GM10266 (cell line): ENCODE data around the gene CALY.
A peak's percentile ranks its signal among the peaks of the same experiment; 100 is the strongest.

ENCODE experiments used
- DNase-seq: peaks from one replicate; pipeline ENCODE4 v3.0.0; 2012; ENCODE audit errors: extremely low spot score
- CTCF ChIP-seq: IDR thresholded peaks from 2 replicates; pipeline ENCODE4 v1.5.1; 2012; ENCODE audit warnings: mild to moderate bottlenecking, low read depth; ENCODE audit not compliant: control insufficient read depth, insufficient read depth; ENCODE audit errors: missing control alignments

CALY gene

DNA sequence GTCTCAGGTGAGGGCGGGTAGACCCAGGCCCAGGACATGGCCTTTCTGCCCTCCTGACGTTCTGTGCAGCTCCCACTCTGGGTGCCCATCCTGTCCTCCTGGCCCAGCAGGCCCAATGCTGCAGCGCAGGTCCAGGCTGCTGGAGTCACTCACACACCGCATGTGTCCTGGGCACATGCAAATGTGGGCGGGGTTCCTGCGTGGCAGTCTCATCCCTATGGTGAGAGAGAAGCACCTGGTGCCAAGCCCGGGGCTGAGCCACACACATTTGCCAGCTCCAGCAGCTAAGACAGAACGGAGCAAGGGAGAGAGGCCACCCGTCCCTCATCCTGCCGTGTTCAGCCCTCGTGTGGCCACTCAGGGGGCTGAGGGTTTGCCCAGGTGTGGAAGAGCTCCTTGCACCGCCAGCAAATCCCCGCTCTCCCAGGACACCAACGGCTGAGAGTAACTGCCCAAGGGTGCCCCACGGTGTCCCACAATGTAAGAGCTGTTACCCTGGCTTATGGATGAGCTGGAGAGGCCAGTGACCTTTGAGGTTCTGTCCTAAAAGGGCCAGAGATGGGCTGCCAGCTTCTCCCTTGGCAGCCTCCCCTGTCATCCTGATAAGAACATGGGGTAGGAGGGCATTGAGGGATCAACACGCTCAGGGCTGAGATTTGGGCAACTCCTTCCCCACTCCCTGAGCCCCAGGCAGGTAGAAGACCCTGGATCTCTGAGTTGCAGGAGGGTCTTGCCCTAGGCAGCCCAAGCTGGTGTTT lies 16.7 kb upstream of the CALY start:
- TF ChIP-seq CTCF = no peak
- no peak for DNase-seq

GRCh38 chr10:133351408-133352318 lies 15.0 kb upstream of the CALY start:
- DNase-seq = no peak
- TF ChIP-seq CTCF = peak; percentile 12

GRCh38 chr10:133350950-133351329 lies 14.2 kb upstream of the CALY start:
- TF ChIP-seq CTCF = no peak

DNA sequence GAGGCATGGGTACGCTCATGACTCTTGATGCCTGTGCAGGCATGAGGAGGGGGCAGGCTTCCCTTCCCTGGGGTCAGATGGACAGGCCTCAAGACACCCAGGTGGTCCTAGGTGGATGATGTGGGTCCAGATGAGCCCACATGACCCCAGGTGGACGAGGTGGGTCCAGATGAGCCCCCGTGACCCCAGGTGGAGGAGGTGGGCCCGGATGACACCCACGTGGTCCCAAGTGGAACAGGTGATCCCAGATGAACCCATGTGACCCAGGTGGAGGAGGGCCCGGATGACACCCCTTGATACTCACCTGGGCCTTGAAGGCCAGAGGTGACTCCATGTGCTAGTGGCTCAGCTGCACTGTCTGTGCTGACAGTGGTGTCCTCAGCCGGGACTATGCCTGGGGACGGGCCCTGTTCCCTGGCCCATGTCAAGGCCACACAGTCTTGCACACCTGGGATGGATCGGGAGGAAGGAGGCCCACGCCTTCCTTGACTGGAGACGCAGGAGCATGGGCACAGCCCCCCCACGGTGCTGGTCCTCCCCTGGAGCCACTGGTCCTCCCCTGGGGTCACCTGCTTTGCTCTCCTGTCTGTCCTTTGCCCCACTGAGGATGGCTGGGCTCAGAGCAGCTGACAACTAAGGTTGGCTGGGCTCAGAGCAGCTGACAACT lies 13.7 kb upstream of the CALY start:
- no peak for TF ChIP-seq CTCF
- no peak for DNase-seq

More at GRCh38 chr10:133350950-133351329, 14.2 kb upstream of the CALY start:
- DNase-seq = no peak

- no peak for DNase-seq
- TF ChIP-seq CTCF = no peak
These were observed 12.9 kb upstream of the CALY start for GRCh38 chr10:133349577-133350011.

DNA sequence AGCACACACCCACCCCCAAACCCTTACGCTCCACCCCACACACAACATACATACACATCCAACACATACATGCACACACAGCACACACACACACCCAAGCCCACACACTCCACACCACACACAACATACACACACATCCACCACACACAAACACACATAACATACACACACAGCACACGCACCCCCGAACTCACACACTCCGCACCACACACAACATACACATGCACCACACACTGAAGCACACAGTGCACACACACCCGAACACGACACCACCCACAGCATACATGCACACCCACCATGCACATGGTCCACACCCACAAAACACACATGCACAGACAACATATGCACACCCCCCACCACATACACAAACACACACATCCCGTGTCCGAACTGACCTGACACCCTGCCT lies 12.5 kb upstream of the CALY start:
- TF ChIP-seq CTCF = no peak

More for the DNA sequence above, 12.5 kb upstream of the CALY start:
- no peak for DNase-seq
